Endothelial cell (in vitro differentiated cells): ENCODE data around the gene CAPN9. TPM values are rescaled to one million over a fixed set of nuclear protein-coding genes. Genes with fewer than 3 reads are reported as not detected.

Experiments used
- DNase-seq: peaks from one replicate; pipeline ENCODE4 v3.0.0; 2021; ENCODE audit warnings: low spot score
- H3K27ac Mint-ChIP-seq: one replicate; pipeline ENCODE4 v1.8.0; 2021; ENCODE audit warnings: mixed read lengths, inconsistent platforms; ENCODE audit not compliant: unreplicated experiment
- H3K27me3 Mint-ChIP-seq: one replicate; pipeline ENCODE4 v1.8.0; 2021; ENCODE audit warnings: mild to moderate bottlenecking, moderate library complexity, mixed read lengths, inconsistent platforms; ENCODE audit not compliant: unreplicated experiment
- H3K36me3 Mint-ChIP-seq: one replicate; pipeline ENCODE4 v1.8.0; 2021; ENCODE audit warnings: mild to moderate bottlenecking, low read depth, mixed read lengths, inconsistent platforms; ENCODE audit not compliant: unreplicated experiment
- H3K4me1 Mint-ChIP-seq: one replicate; pipeline ENCODE4 v1.8.0; 2021; ENCODE audit warnings: mild to moderate bottlenecking, mixed read lengths, inconsistent platforms; ENCODE audit not compliant: unreplicated experiment
- H3K4me3 Mint-ChIP-seq: one replicate; pipeline ENCODE4 v1.8.0; 2021; ENCODE audit warnings: mild to moderate bottlenecking, mixed read lengths, inconsistent platforms; ENCODE audit not compliant: unreplicated experiment
- H3K9me3 Mint-ChIP-seq: one replicate; pipeline ENCODE4 v1.8.0; 2021; ENCODE audit warnings: mixed read lengths, inconsistent platforms; ENCODE audit not compliant: unreplicated experiment
- CTCF ChIP-seq: fragments of 200-600 bp; sonication (generic); IDR thresholded peaks from one replicate; pipeline ENCODE4 v1.5.0; 2021; ENCODE audit warnings: antibody characterized with exemption; ENCODE audit not compliant: unreplicated experiment
- total RNA-seq: library from RNA; stranded (reverse); fragmentation: NEBNext Ultra II Directional; extraction: Animal tissue kit (Norgen Biotek cat#: 25700); gene quantifications from one replicate; pipeline ENCODE4 v1.2.1, GENCODE V29; 2021; ENCODE audit not compliant: unreplicated experiment

CAPN9 gene
- total RNA-seq, 1 donor from 2014 or later: not detected

DNA sequence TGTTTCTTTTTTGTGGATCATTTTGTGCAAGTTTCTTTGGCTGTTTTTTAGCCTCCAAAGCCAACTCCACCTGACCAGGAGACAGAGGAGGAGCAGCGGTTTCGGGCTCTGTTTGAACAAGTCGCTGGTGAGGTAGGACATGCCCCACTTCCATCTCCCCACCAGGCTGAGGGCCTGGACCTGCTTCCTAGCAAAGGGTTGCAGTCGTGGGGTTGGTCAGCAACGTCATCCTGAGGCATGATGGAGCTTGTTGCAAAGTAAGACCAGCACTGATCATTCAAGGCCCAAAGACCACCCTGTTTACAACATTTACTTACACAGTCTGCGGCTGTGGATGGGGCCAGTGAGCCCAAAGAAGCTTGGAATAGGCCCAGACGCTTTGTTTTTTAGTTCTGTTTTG, 40.3 kb downstream of the CAPN9 start:
- DNase-seq: no peak
- no peak overlapping the region for H3K27ac Mint-ChIP-seq

DNA sequence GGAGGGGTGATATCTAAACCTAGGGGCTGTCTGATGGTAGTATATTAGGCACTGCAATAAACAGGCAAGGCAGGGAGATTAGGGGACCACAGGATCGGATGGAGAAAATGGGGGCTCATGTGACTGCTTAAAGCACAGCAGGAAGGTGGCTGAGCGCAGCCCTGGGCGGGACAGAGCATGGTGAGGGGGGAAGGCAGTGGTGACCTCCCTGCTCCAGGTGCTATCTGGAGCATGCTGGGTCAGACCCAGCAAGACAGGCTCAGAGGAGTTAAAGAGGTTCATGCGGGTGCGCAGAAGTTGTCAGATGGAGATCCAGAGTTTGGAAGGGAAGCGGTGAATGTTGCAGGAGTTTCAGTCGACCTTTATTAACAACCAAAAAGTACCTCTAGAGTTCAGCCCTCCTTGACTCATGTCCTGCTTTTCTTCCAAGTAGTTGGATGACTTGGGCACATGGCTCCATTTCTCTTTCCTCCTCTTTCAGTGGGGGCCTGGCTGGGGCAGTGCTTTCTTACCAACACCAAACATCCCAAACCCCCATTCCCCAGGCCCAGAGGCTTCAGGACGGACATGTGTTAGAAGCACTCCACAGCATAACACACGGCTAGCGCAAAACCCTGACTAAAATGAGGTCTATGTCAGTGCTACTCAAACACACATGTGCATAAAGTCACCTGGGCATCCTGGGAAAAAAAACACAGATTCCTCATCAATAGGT, 41.5 kb downstream of the CAPN9 start:
- Mint-ChIP-seq H3K36me3 (no peaks in the 10 kb centered on the region), H3K27ac (no peak overlapping the region), H3K4me3 (no peak overlapping the region), H3K27me3 (peaks cover 16% of the 10 kb centered on the region), H3K4me1 (no peaks in the 10 kb centered on the region), H3K9me3 (no peaks in the 10 kb centered on the region)
- no peak for DNase-seq
- TF ChIP-seq CTCF: no peak

More for the DNA sequence above, 40.3 kb downstream of the CAPN9 start:
- no peak overlapping the region for H3K4me3 Mint-ChIP-seq
- H3K9me3 Mint-ChIP-seq: peaks cover 4% of the 10 kb centered on the region
- peaks cover 16% of the 10 kb centered on the region for H3K27me3 Mint-ChIP-seq
- no peaks in the 10 kb centered on the region for H3K4me1 Mint-ChIP-seq
- TF ChIP-seq CTCF: no peak
- no peaks in the 10 kb centered on the region for H3K36me3 Mint-ChIP-seq

- TF ChIP-seq CTCF: no peak
- H3K36me3 Mint-ChIP-seq: no peaks in the 10 kb centered on the region
- no peaks in the 10 kb centered on the region for H3K4me1 Mint-ChIP-seq
- H3K4me3 Mint-ChIP-seq: no peak overlapping the region
- no peak overlapping the region for H3K27ac Mint-ChIP-seq
- no peak for DNase-seq
- peaks cover 17% of the 10 kb centered on the region for H3K27me3 Mint-ChIP-seq
- H3K9me3 Mint-ChIP-seq: no peaks in the 10 kb centered on the region
These were observed 42.8 kb downstream of the CAPN9 start for GRCh38 chr1:230790026-230790425.

DNA sequence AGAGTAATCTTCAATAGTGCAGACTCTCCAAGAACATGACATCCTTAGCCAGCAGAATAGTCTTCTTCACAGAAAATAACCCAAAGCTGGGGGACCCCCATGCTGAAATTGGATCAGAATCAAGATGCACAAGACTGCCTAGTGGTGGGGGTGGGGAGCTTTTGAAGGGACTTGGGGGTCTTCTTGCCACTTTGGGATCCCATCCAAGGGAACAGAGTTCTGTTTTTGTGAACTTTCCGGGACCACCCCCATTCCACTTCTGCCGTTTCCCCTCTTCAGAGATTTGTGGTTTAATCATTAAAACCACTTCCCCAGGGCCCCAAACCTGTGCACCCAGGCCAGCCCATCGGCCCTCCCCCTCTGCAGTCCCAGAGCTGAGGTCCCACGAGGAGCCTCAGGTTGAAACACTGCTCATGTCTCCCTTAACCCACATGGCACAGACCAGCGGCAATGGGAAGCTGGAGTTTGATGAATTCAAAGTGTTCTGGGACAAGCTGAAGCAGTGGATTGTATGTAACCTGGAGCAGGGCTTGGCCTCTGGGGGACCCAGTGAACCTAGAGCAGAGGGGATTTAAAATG, 44.9 kb downstream of the CAPN9 start:
- DNase-seq: no peak
- no peaks in the 10 kb centered on the region for H3K9me3 Mint-ChIP-seq
- H3K4me1 Mint-ChIP-seq: no peaks in the 10 kb centered on the region
- H3K4me3 Mint-ChIP-seq: no peak overlapping the region
- no peak for TF ChIP-seq CTCF
- H3K27ac Mint-ChIP-seq: no peak overlapping the region
- no peaks in the 10 kb centered on the region for H3K36me3 Mint-ChIP-seq
- H3K27me3 Mint-ChIP-seq: peaks cover 8% of the 10 kb centered on the region

DNA sequence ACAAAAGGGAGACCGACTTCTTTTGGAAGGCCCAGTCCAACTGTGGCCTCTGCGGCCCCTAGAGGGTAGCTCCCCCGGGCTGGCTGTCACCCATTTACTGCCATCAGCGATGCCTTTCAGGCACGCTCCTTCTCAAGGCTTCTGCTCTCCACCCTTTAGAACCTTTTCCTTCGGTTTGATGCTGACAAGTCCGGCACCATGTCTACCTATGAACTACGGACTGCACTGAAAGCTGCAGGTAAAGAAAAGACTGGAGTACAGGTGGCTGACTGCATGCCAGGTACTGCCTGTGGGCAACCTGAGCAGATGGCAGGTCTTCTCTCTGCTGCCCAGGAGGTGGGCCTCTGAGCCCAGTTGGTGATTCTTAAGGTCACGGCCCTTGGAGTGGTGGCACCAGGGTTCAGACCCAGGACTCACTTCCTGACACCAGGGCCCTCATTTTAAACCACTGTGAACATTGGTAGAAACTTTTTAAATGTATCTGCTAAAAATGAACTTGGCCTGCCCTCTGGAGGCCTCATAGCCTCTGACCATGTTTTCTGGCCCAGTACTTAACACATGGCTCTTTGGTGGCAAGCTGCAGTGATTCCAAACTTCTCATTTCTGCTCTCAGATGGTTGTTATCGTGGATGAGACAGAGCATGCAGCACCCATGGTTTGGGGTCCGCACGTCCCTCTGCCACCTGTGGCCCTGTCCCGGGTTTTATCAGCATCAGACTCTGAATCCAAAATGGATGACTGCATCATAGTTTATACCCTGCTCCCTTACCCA, 45.7 kb downstream of the CAPN9 start:
- Mint-ChIP-seq H3K36me3 (no peaks in the 10 kb centered on the region), H3K4me3 (no peak overlapping the region), H3K4me1 (no peaks in the 10 kb centered on the region), H3K27ac (no peak overlapping the region), H3K27me3 (peaks cover 8% of the 10 kb centered on the region), H3K9me3 (no peaks in the 10 kb centered on the region)
- no peak for DNase-seq
- no peak for TF ChIP-seq CTCF
